DOHH2 (cell line): ENCODE data around the gene FLRT1.
A peak's percentile ranks its signal among the peaks of the same experiment; 100 is the strongest.

ENCODE experiments used
- H3F3A ChIP-seq: fragments of 200-600 bp; sonication (generic), shearing (Covaris generic); 2 replicates; pipeline ENCODE4 v1.6.0; 2016; ENCODE audit warnings: antibody characterized with exemption, mild to moderate bottlenecking; ENCODE audit not compliant: control insufficient read depth, insufficient read depth
- H3K27ac ChIP-seq: fragments of 200-600 bp; sonication (generic); 2 replicates; pipeline ENCODE4 v1.5.1; 2014; ENCODE audit warnings: low read depth, mild to moderate bottlenecking, low read length, moderate library complexity
- H3K27me3 ChIP-seq: fragments of 200-600 bp; sonication (generic); 2 replicates; pipeline ENCODE4 v1.6.1; 2014; ENCODE audit warnings: mild to moderate bottlenecking, low read length, mixed read lengths; ENCODE audit not compliant: control insufficient read depth
- H3K36me3 ChIP-seq: fragments of 200-600 bp; sonication (generic); 2 replicates; pipeline ENCODE4 v1.6.1; 2014; ENCODE audit warnings: mild to moderate bottlenecking, low read length, moderate library complexity, mixed read lengths; ENCODE audit not compliant: control insufficient read depth
- H3K4me1 ChIP-seq: fragments of 200-600 bp; sonication (generic); 2 replicates; pipeline ENCODE4 v1.6.1; 2014; ENCODE audit warnings: mild to moderate bottlenecking, low read length, mixed read lengths; ENCODE audit not compliant: control insufficient read depth
- H3K4me2 ChIP-seq: fragments of 200-600 bp; sonication (generic); 2 replicates; pipeline ENCODE4 v1.6.0; 2014; ENCODE audit warnings: mild to moderate bottlenecking, low read length, moderate library complexity
- H3K4me3 ChIP-seq: fragments of 200-600 bp; sonication (generic); 2 replicates; pipeline ENCODE4 v1.5.1; 2014; ENCODE audit warnings: mild to moderate bottlenecking, low read length, mixed read lengths
- H3K79me2 ChIP-seq: fragments of 200-600 bp; sonication (generic); 2 replicates; pipeline ENCODE4 v1.6.1; 2014; ENCODE audit warnings: mild to moderate bottlenecking, low read length, mixed read lengths; ENCODE audit not compliant: control insufficient read depth
- H3K9me2 ChIP-seq: fragments of 200-600 bp; sonication (generic); replicated peaks from 2 replicates; pipeline ENCODE4 v1.6.1; 2014; ENCODE audit warnings: mild to moderate bottlenecking, low read length, mixed read lengths; ENCODE audit not compliant: control insufficient read depth
- H3K9me3 ChIP-seq: fragments of 200-600 bp; sonication (generic); 2 replicates; pipeline ENCODE4 v1.6.1; 2014; ENCODE audit warnings: antibody characterized with exemption, low read length, mixed read lengths; ENCODE audit not compliant: control insufficient read depth, insufficient read depth
- H4K20me1 ChIP-seq: fragments of 200-600 bp; sonication (generic); 2 replicates; pipeline ENCODE4 v1.6.0; 2014; ENCODE audit warnings: low read depth, mild to moderate bottlenecking, antibody characterized with exemption, low read length, moderate library complexity; ENCODE audit not compliant: control insufficient read depth, insufficient read depth
- EZH2phosphoT487 ChIP-seq: fragments of 200-600 bp; sonication (generic); IDR thresholded peaks from 2 replicates; pipeline ENCODE4 v1.6.1; 2017; ENCODE audit warnings: borderline replicate concordance, mild to moderate bottlenecking, antibody characterized with exemption, low read length, moderate library complexity, mixed read lengths
- TF ChIP-seq, protein P1 (sequence below): fragments of 200-600 bp; sonication (generic); IDR thresholded peaks from one replicate; pipeline ENCODE4 v1.5.1; 2014; ENCODE audit warnings: antibody characterized with exemption, mild to moderate bottlenecking, low read depth, low read length; ENCODE audit not compliant: poor library complexity, severe bottlenecking

Gene FLRT1

DNA sequence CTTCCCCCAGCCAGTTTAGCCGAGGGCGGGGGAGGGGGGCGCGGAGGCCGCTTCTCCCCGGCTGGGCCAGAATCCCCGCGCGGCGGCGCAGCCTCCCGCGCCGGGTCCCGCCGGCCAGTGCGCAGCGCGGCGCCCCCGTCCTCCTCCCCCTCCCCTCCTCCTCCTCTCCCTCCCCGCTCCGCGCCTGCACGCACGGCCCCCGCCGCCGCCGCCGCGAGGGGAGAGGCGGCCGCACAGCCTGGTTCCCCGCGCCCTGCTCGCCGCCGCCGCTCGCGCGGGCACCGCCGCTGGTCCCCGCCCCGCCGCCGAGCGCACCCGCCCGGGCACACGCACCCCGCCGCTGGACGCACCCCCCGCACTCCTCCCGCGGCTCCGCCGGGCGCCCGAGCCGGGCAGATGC lies at the start of gene FLRT1:
TSS of gene FLRT1 (plus strand) at position 356 of the 400 bp plus-strand sequence. CDS start 80,337 bp downstream, outside the sequence.
- H3F3A ChIP-seq = no peaks in the 10 kb centered on the region
- no peaks in the 10 kb centered on the region for H3K9me2 ChIP-seq
- no peak within 1 kb of the TSS for H3K4me3 ChIP-seq
- no peak within 1 kb of the TSS for H3K27ac ChIP-seq
- H3K4me2 ChIP-seq = no peak within 1 kb of the TSS
- H3K27me3 ChIP-seq = peaks cover 38% of the 10 kb centered on the region
- H3K79me2 ChIP-seq = no peaks in the 10 kb centered on the region
- no peaks in the 10 kb centered on the region for H3K9me3 ChIP-seq
- H4K20me1 ChIP-seq = no peaks in the 10 kb centered on the region
- TF ChIP-seq, protein P1, sequence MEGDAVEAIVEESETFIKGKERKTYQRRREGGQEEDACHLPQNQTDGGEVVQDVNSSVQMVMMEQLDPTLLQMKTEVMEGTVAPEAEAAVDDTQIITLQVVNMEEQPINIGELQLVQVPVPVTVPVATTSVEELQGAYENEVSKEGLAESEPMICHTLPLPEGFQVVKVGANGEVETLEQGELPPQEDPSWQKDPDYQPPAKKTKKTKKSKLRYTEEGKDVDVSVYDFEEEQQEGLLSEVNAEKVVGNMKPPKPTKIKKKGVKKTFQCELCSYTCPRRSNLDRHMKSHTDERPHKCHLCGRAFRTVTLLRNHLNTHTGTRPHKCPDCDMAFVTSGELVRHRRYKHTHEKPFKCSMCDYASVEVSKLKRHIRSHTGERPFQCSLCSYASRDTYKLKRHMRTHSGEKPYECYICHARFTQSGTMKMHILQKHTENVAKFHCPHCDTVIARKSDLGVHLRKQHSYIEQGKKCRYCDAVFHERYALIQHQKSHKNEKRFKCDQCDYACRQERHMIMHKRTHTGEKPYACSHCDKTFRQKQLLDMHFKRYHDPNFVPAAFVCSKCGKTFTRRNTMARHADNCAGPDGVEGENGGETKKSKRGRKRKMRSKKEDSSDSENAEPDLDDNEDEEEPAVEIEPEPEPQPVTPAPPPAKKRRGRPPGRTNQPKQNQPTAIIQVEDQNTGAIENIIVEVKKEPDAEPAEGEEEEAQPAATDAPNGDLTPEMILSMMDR = no peak
- no peak for TF ChIP-seq EZH2phosphoT487
- H3K36me3 ChIP-seq = no peaks in the 10 kb centered on the region
- H3K4me1 ChIP-seq = no peaks in the 10 kb centered on the region

GRCh38 chr11:63986156-63986931 lies 49.4 kb upstream of the FLRT1 start, which contains the start of gene OTUB1:
Gene OTUB1 (plus strand): TSS chr11:63986438. CDS start chr11:63986457, 19 bp downstream.
- Histone ChIP-seq H4K20me1 (0 out of 2 replicates have a peak, but pooled peaks cover 3% of the 10 kb centered on the region), H3K27me3 (no peaks in the 10 kb centered on the region), H3K4me3 (peak within 1 kb of the TSS; percentile 91), H3F3A (no peaks in the 10 kb centered on the region), H3K27ac (peak within 1 kb of the TSS; percentile 61), H3K4me1 (peaks cover 30% of the 10 kb centered on the region), H3K79me2 (peaks cover 43% of the 10 kb centered on the region), H3K9me3 (no peaks in the 10 kb centered on the region), H3K36me3 (peaks cover 29% of the 10 kb centered on the region), H3K4me2 (peak within 1 kb of the TSS; percentile 91), H3K9me2 (no peaks in the 10 kb centered on the region)
- no peak for TF ChIP-seq EZH2phosphoT487
- TF ChIP-seq, protein P1 = no peak

GRCh38 chr11:63986932-63987513 lies 48.7 kb upstream of the FLRT1 start:
- Histone ChIP-seq H3K79me2 (peaks cover 40% of the 10 kb centered on the region), H3F3A (no peaks in the 10 kb centered on the region), H3K9me3 (no peaks in the 10 kb centered on the region), H3K4me2 (peak overlapping the region; percentile 91), H3K36me3 (peaks cover 30% of the 10 kb centered on the region), H3K27ac (peak overlapping the region; percentile 61; the same call in 1 of the 2 replicates), H3K4me3 (peak overlapping the region; percentile 91), H3K4me1 (peaks cover 23% of the 10 kb centered on the region), H3K27me3 (no peaks in the 10 kb centered on the region), H4K20me1 (0 out of 2 replicates have a peak, but pooled peaks cover 3% of the 10 kb centered on the region), H3K9me2 (no peaks in the 10 kb centered on the region)
- no peak for TF ChIP-seq EZH2phosphoT487
- TF ChIP-seq, protein P1 = no peak
